D721Med (cell line): ENCODE measurements around the gene FLYWCH1.

Experiments
- DNase-seq: peaks from one replicate; pipeline ENCODE4 v3.0.0; 2011; ENCODE audit warnings: low spot score; ENCODE audit not compliant: insufficient read length
- FAIRE-seq: peaks from 2 replicates; lab custom pipeline; 2011; peaks lifted over from hg19 to GRCh38; lab: Jason Lieb, UNC
- CTCF ChIP-seq: IDR thresholded peaks from 2 replicates; pipeline ENCODE4 v1.5.1; 2012; ENCODE audit warnings: mild to moderate bottlenecking, control low read depth; ENCODE audit not compliant: insufficient read depth; ENCODE audit errors: missing control alignments

The FLYWCH1 gene

GRCh38 chr16:2982402-2982801, 70.7 kb downstream of the FLYWCH1 start:
- no peak for FAIRE-seq

GRCh38 chr16:2983706-2984136, 72.0 kb downstream of the FLYWCH1 start:
- peak; percentile 68 for TF ChIP-seq CTCF
- DNase-seq, result peak; percentile 92
- FAIRE-seq, result no peak

More at GRCh38 chr16:2982402-2982801, 70.7 kb downstream of the FLYWCH1 start:
- TF ChIP-seq CTCF, result no peak
- no peak for DNase-seq

GRCh38 chr16:2985462-2985861, 73.7 kb downstream of the FLYWCH1 start:
- FAIRE-seq (no peak), DNase-seq (no peak)
- TF ChIP-seq CTCF, result no peak

GRCh38 chr16:2985893-2986355, 74.2 kb downstream of the FLYWCH1 start:
- FAIRE-seq, result no peak
- TF ChIP-seq CTCF, result no peak
- DNase-seq, result no peak

GRCh38 chr16:2986623-2987188, 75.0 kb downstream of the FLYWCH1 start:
- DNase-seq (no peak), FAIRE-seq (no peak)
- TF ChIP-seq CTCF, result no peak

GRCh38 chr16:2987286-2987685, 75.6 kb downstream of the FLYWCH1 start:
- no peak for TF ChIP-seq CTCF
- DNase-seq (no peak), FAIRE-seq (no peak)

- FAIRE-seq (no peak), DNase-seq (no peak)
- TF ChIP-seq CTCF, result no peak
These were observed 76.1 kb downstream of the FLYWCH1 start for GRCh38 chr16:2987833-2988232.
